ENCODE data around the gene NHLH2. TPM values are rescaled to one million over a fixed set of nuclear protein-coding genes. Genes with fewer than 3 reads are reported as not detected.

The NHLH2 gene
- total RNA-seq, 1 experiment from 2014 or later = 1.2 TPM

- Histone ChIP-seq H3K23me2 (ENCODE audit: insufficient read length, low read depth, low read length, poor library complexity, severe bottlenecking) (peaks cover 9% of the 10 kb centered on the region), H3K9me3 (ENCODE audit: control insufficient read depth, low read depth, low read length) (no peaks in the 10 kb centered on the region), H3K79me1 (ENCODE audit: insufficient read depth, low read depth, low read length, poor library complexity, severe bottlenecking) (no peaks in the 10 kb centered on the region), H2BK5ac (ENCODE audit: insufficient read length, low read length) (no peak overlapping the region), H3K56ac (ENCODE audit: insufficient read length, low read depth, low read length) (no peak overlapping the region), H3K4ac (ENCODE audit: low read depth, low read length) (no peak overlapping the region), H3K18ac (ENCODE audit: insufficient read length, low read depth, low read length) (no peak overlapping the region), H2BK120ac (ENCODE audit: low read depth, low read length, poor library complexity, severe bottlenecking) (no peak overlapping the region), H3K23ac (ENCODE audit: insufficient read length, low read depth, low read length) (no peak overlapping the region), H4K5ac (ENCODE audit: insufficient read length, low read depth, low read length) (no peak overlapping the region), H2AFZ (ENCODE audit: low read length) (no peak overlapping the region), H4K20me1 (ENCODE audit: control insufficient read depth, insufficient read depth, insufficient read length) (no peaks in the 10 kb centered on the region), H3K4me2 (ENCODE audit: insufficient read depth, insufficient read length, low read length) (no peak overlapping the region), H3K79me2 (ENCODE audit: insufficient read depth, low read length) (no peaks in the 10 kb centered on the region), H2BK12ac (ENCODE audit: insufficient read length, low read depth, low read length) (no peak overlapping the region), H3K27ac (ENCODE audit: insufficient read length, low read depth, low read length) (no peak overlapping the region), H3K27me3 (ENCODE audit: insufficient read depth, low read length) (no peaks in the 10 kb centered on the region; the same call in 1 of the 2 replicates), H2BK15ac (ENCODE audit: low read depth, low read length) (no peak overlapping the region), H4K8ac (replicated peaks; ENCODE audit: insufficient read length, low read depth, low read length) (no peak overlapping the region), H3K9ac (ENCODE audit: extremely low read depth, insufficient read length, low read length) (no peak overlapping the region), H4K91ac (ENCODE audit: insufficient read length, low read depth, low read length) (no peak overlapping the region), H3T11ph (ENCODE audit: low read length) (no peak overlapping the region), H2BK20ac (ENCODE audit: low read depth, low read length, poor library complexity, severe bottlenecking) (no peak overlapping the region), H2AK5ac (ENCODE audit: insufficient read length, low read length) (no peak overlapping the region), H3K14ac (ENCODE audit: insufficient read depth, low read length) (no peak overlapping the region), H3K4me1 (ENCODE audit: insufficient read depth, low read length) (no peaks in the 10 kb centered on the region; the same call in 1 of the 2 replicates)
- Mint-ChIP-seq H3K27me3 (ENCODE audit: low read depth) (peaks cover 33% of the 10 kb centered on the region), H3K27ac (no peak overlapping the region), H3K4me1 (peaks cover 28 to 41% of the 10 kb centered on the region in 2 experiments), H3K9me3 (no peaks in the 10 kb centered on the region; a peak in 1 of 5 replicates), H3K36me3 (ENCODE audit: insufficient read depth in 1 of 3, low read depth in 3 of 3) (no peaks in the 10 kb centered on the region), H3K4me3 (no peak overlapping the region)
- no peak for DNase-seq
- WGBS (ENCODE audit: extremely low coverage, insufficient read length, low lambda C conversion rate) = no CpG with 5 or more reads among the region's 3 CpGs
- TF ChIP-seq CTCF (conservative IDR thresholded peaks at IDR 0.05) = no peak
These were observed 10.0 kb downstream of the NHLH2 start for GRCh38 chr1:115830963-115831362.
